GM23248 (cell line): Measurements from ENCODE around the gene FAS. TPM values are rescaled to one million over a fixed set of nuclear protein-coding genes. Genes with fewer than 3 reads are reported as not detected.

Source experiments
- DNase-seq: peaks from one replicate; pipeline ENCODE4 v3.0.0-alpha.2; 2015
- H2AFZ ChIP-seq: fragments of 200-600 bp; sonication (generic); 2 replicates; pipeline ENCODE4 v1.6.1; 2016; ENCODE audit warnings: antibody characterized with exemption
- H3F3A ChIP-seq: fragments of 200-600 bp; sonication (generic); 2 replicates; pipeline ENCODE4 v1.6.1; 2016; ENCODE audit warnings: mild to moderate bottlenecking, antibody characterized with exemption, mixed run types; ENCODE audit not compliant: insufficient read depth
- H3K27ac ChIP-seq: fragments of 200-600 bp; sonication (generic); 2 replicates; pipeline ENCODE4 v1.5.1; 2016; ENCODE audit warnings: mild to moderate bottlenecking
- H3K27me3 ChIP-seq: fragments of 200-600 bp; sonication (generic); replicated peaks from 2 replicates; pipeline ENCODE4 v1.6.1; 2016; ENCODE audit warnings: mild to moderate bottlenecking; ENCODE audit not compliant: insufficient read depth
- H3K36me3 ChIP-seq: fragments of 200-600 bp; sonication (generic); 2 replicates; pipeline ENCODE4 v1.6.1; 2016; ENCODE audit warnings: low read depth, mild to moderate bottlenecking
- H3K4me1 ChIP-seq: fragments of 200-600 bp; sonication (generic); 2 replicates; pipeline ENCODE4 v1.6.1; 2016; ENCODE audit warnings: mild to moderate bottlenecking; ENCODE audit not compliant: insufficient read depth
- H3K4me2 ChIP-seq: fragments of 200-600 bp; sonication (generic); one replicate; pipeline ENCODE4 v1.6.1; 2016; ENCODE audit warnings: mild to moderate bottlenecking; ENCODE audit not compliant: unreplicated experiment
- H3K4me3 ChIP-seq: fragments of 200-600 bp; sonication (generic); 2 replicates; pipeline ENCODE4 v1.5.1; 2016; ENCODE audit warnings: mild to moderate bottlenecking
- H3K79me2 ChIP-seq: fragments of 200-600 bp; sonication (generic); 2 replicates; pipeline ENCODE4 v1.6.1; 2016; ENCODE audit warnings: mild to moderate bottlenecking; ENCODE audit not compliant: insufficient read depth
- H3K9ac ChIP-seq: fragments of 200-600 bp; sonication (generic); 2 replicates; pipeline ENCODE4 v1.6.1; 2016; ENCODE audit warnings: mild to moderate bottlenecking
- H3K9me2 ChIP-seq: fragments of 200-600 bp; sonication (generic); 2 replicates; pipeline ENCODE4 v1.6.1; 2016; ENCODE audit warnings: mixed run types, mild to moderate bottlenecking, moderate library complexity; ENCODE audit not compliant: insufficient read depth
- H3K9me3 ChIP-seq: fragments of 200-600 bp; sonication (generic); one replicate; pipeline ENCODE4 v1.6.1; 2017; ENCODE audit warnings: low read depth
- H4K20me1 ChIP-seq: fragments of 200-600 bp; sonication (generic); 2 replicates; pipeline ENCODE4 v1.6.0; 2016; ENCODE audit not compliant: insufficient read depth
- EZH2 ChIP-seq: fragments of 200-600 bp; sonication (generic); IDR thresholded peaks from 2 replicates; pipeline ENCODE4 v1.6.1; 2018; ENCODE audit warnings: antibody characterized with exemption, mild to moderate bottlenecking; ENCODE audit not compliant: insufficient read depth, poor library complexity, severe bottlenecking
- EZH2phosphoT487 ChIP-seq: fragments of 200-600 bp; sonication (generic); IDR thresholded peaks from 2 replicates; pipeline ENCODE4 v1.6.1; 2018; ENCODE audit warnings: antibody characterized with exemption, moderate library complexity, mild to moderate bottlenecking, low read depth; ENCODE audit not compliant: insufficient read depth
- WGBS, 2 experiments: methylation state at CpG; one replicate each; pipeline ENCODE4 v1.1.6; 2015 to 2017; ENCODE audit warnings: low lambda C conversion rate in 2 of 2, low coverage in 1 of 2; ENCODE audit errors: missing lambda C conversion rate in 2 of 2; 5-methylcytosine and 5-hydroxymethylcytosine counted together
- in situ Hi-C: fragments of 300-500 bp; cut with MboI; formaldehyde crosslinking; loops from 2 replicates; pipeline ENCODE4 v1.15.0; 2020
- microRNA-seq: library from miRNA; unstranded; fragments of <30 nt; microRNA quantifications from one replicate; pipeline ENCODE4, GENCODE V29; 2016; ENCODE audit warnings: borderline number of aligned reads
- polyA plus RNA-seq: library from polyadenylated mRNA; unstranded; fragments of >200 nt; fragmentation: Nextera tagmentation; extraction: Ambion mirVana; gene quantifications from 2 replicates; pipeline ENCODE4 v1.2.1, GENCODE V29; 2016
- small RNA-seq: library from RNA; depleted of rRNA; stranded (forward); fragments of <200 nt; gene quantifications from one replicate; pipeline ENCODE3, GENCODE V24; 2014; ENCODE audit warnings: low read depth, low replicate concordance
- total RNA-seq: library from RNA; depleted of rRNA; stranded (reverse); fragments of >200 nt; shearing (Covaris generic); gene quantifications from 2 replicates; pipeline ENCODE4 v1.2.3, GENCODE V29; 2014; rRNA removed

FAS gene
- total and polyA plus RNA-seq, 2 experiments from 2014 or later, result 55.4 to 77.8 TPM

- H3K27me3 ChIP-seq, result no peaks in the 10 kb centered on the region
- H4K20me1 ChIP-seq, result no peaks in the 10 kb centered on the region
- H3K4me2 ChIP-seq, result no peak overlapping the region
- H2AFZ ChIP-seq, result no peak overlapping the region
- no peak overlapping the region for H3K9ac ChIP-seq
- no peak overlapping the region for H3K27ac ChIP-seq
- no peaks in the 10 kb centered on the region for H3K9me3 ChIP-seq
- DNase-seq, result no peak
- H3K4me3 ChIP-seq, result no peak overlapping the region
- 85 to 87% methylated on average over 2 of the region's 2 CpGs for WGBS, 2 experiments
- H3F3A ChIP-seq, result no peaks in the 10 kb centered on the region
- H3K4me1 ChIP-seq, result peaks cover 5% of the 10 kb centered on the region; the same call in 1 of the 2 replicates
- TF ChIP-seq EZH2phosphoT487 (no peak), EZH2 (no peak)
- in situ Hi-C loops, result no loop called here
- H3K9me2 ChIP-seq, result no peaks in the 10 kb centered on the region
- H3K36me3 ChIP-seq, result no peaks in the 10 kb centered on the region
- H3K79me2 ChIP-seq, result no peaks in the 10 kb centered on the region
These were observed 72.9 kb downstream of the FAS start for GRCh38 chr10:89063465-89063864.

GRCh38 chr10:89064748-89065147 is 74.2 kb downstream of the FAS start:
- peaks cover 5% of the 10 kb centered on the region; the same call in 1 of the 2 replicates for H3K4me1 ChIP-seq
- no peak overlapping the region for H3K4me3 ChIP-seq
- no peak overlapping the region for H3K9ac ChIP-seq
- no peaks in the 10 kb centered on the region for H3F3A ChIP-seq
- no peaks in the 10 kb centered on the region for H4K20me1 ChIP-seq
- no peak for DNase-seq
- in situ Hi-C loops, result no loop called here
- H3K27me3 ChIP-seq, result no peaks in the 10 kb centered on the region
- no peaks in the 10 kb centered on the region for H3K9me2 ChIP-seq
- H3K4me2 ChIP-seq, result no peak overlapping the region
- 14 to 16% methylated on average over 5 of the region's 5 CpGs for WGBS, 2 experiments
- H3K27ac ChIP-seq, result no peak overlapping the region
- no peaks in the 10 kb centered on the region for H3K79me2 ChIP-seq
- TF ChIP-seq EZH2 (no peak), EZH2phosphoT487 (no peak)
- 0 out of 2 replicates have a peak overlapping the region, but pooled peaks have one; percentile 34 for H2AFZ ChIP-seq
- no peaks in the 10 kb centered on the region for H3K9me3 ChIP-seq
- H3K36me3 ChIP-seq, result no peaks in the 10 kb centered on the region

Small RNA genes within 50 kb of the gene (microRNA-seq; reads per million reads assigned to microRNA genes)
- gene MIR4679-1 (not detected), gene MIR4679-2 (not detected)

Small RNA genes within 50 kb of the gene (small RNA-seq; reads per million reads assigned to genes)
- gene MIR4679-2 (not detected), gene RF02116 (not detected)

Other genes with a start within 250 kb of the FAS start
- gene LIPN, start 230.8 kb upstream of the FAS start, total RNA-seq, result not detected in 2 replicates
- gene LIPN, start 230.8 kb upstream of the FAS start, polyA plus RNA-seq, result not detected in 2 replicates
- not detected in 2 replicates for gene LIPM, start 188.1 kb upstream of the FAS start, total RNA-seq
- not detected in 2 replicates for gene LIPM, start 188.1 kb upstream of the FAS start, polyA plus RNA-seq
- gene ANKRD22, start 139.0 kb upstream of the FAS start, total RNA-seq, result 0.22 TPM in 1 of 2 replicates, not detected in the other
- gene ANKRD22, start 139.0 kb upstream of the FAS start, polyA plus RNA-seq, result not detected in 2 replicates
- gene STAMBPL1, start 110.6 kb upstream of the FAS start, total RNA-seq, result 22.4 and 23.9 TPM in 2 replicates
- gene STAMBPL1, start 110.6 kb upstream of the FAS start, polyA plus RNA-seq, result 13.3 and 15.1 TPM in 2 replicates
- gene ACTA2, start 38.0 kb upstream of the FAS start, total RNA-seq, result 161 and 164 TPM in 2 replicates
- 249 and 262 TPM in 2 replicates for gene ACTA2, start 38.0 kb upstream of the FAS start, polyA plus RNA-seq
- gene CH25H, start 216.5 kb downstream of the FAS start, total RNA-seq, result 25.2 and 34.9 TPM in 2 replicates
- 16.1 and 18.0 TPM in 2 replicates for gene CH25H, start 216.5 kb downstream of the FAS start, polyA plus RNA-seq